Stimulated activated CD4-positive, alpha-beta T cell treated with anti-CD3 and anti-CD28 coated beads, TNF-alpha, amount 100 ng/mL, for 24 hours (primary cell): ENCODE data around the gene CPXM1.

ENCODE experiments used
- DNase-seq, 3 experiments: peaks; one replicate each; pipeline ENCODE4 v3.0.0-alpha.2; 2020; ENCODE audit warnings: low read depth in 3 of 3

CPXM1 gene

GRCh38 chr20:2748551-2749342 is 51.7 kb downstream of the CPXM1 start:
- DNase-seq = no peak

- DNase-seq = no peak
These were observed 52.7 kb downstream of the CPXM1 start for GRCh38 chr20:2747676-2748235.

- no peak for DNase-seq
These were observed 53.7 kb downstream of the CPXM1 start for GRCh38 chr20:2746636-2747265.

DNA sequence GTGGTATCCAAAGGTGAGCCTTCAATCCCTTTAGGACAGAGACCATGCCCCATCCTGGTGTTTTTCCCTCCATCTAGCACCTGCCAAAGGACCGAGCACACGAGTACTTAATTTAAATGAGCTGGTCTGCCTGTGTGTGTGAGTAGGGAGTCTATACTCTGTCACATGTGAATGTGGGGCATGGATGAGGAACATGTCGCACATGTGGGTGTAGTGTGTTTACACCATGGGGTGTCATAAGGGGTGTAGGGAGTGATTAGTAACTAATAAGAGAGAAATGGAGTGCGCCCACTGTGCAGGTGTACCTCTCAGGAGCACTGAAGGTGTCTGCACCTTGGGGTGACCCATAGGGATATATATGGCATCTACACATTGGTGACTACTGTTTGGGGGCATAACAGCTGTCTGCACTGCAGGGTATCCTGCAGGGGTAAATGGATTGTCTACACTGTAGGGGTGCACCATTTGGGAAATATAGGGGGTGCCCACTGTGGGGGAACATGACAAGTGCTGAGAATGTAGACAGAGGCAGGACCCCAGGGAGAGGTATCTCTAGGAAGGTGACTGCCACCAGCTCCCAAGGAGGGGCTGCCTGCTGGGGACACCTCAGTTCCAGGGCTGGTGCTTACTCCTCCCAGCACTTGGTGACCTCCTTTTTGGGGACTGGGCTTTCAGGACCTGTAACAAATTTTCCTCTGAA is 54.3 kb downstream of the CPXM1 start:
- DNase-seq = no peak

DNA sequence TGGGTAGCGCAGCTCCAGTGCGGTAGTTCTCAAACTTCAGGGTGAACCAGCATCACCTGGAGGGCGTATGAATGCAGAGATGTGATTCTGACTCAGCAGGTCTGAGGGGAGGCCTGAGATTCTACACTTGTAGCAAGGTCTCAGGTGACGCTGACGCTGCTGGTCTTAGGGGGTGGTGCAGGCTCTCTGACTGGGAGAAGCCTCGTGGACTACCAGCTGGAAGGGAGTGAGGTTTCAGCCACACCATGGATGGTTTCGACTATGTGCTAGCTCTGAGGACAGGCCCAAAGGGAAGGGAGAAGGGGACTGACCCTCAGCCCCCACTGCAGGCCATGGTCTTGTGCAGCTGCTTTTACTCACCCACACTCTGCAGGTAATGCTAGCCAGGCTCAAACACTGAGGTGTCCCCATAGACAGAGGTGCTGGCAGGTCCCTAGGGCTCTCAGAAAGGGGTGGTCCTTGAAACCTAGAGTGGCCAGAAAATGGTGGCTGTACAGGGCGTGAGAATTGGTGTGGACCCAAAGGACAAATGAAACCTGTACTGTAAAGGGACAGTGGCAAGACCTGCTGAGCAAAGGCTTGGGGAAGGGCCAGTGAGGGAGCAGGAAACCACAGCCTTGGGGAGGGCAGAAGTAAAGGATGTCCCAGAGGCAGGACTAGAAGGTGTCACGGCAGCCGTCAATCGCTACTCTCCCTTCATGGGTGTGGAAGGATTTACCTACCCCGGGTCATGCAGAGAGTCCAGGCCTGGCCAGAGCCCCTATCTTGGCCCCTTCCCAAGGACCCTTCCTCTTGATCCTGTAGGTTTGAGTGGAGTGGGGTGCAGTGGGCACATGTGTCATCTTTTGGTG is 55.1 kb downstream of the CPXM1 start:
- DNase-seq = no peak
